ENCODE results near the gene RBBP8.

Gene RBBP8

GRCh38 chr18:22928339-22928738, 4.8 kb upstream of the RBBP8 start:
- no peak for TF ChIP-seq TAF1 (IDR thresholded peaks at IDR 0.05; ENCODE audit: low read depth)

GRCh38 chr18:22930089-22930713, 2.9 kb upstream of the RBBP8 start:
- no peak for TF ChIP-seq REST (IDR thresholded peaks at IDR 0.05; ENCODE audit: low read depth)
- TF ChIP-seq RAD21 (IDR thresholded peaks at IDR 0.05; ENCODE audit: low read depth) = peak; percentile 67

- 0 out of 2 replicates have a peak, but pooled peaks have one; percentile 16 for TF ChIP-seq TCF12 (IDR thresholded peaks at IDR 0.05; ENCODE audit: low read depth)
- TF ChIP-seq TEAD4 (IDR thresholded peaks at IDR 0.05) = no peak
Measured at GRCh38 chr18:22932885-22933205, 283 bp upstream of the RBBP8 start.

GRCh38 chr18:22933966-22934423, 867 bp downstream of the RBBP8 start:
- TF ChIP-seq EP300 (IDR thresholded peaks at IDR 0.05; ENCODE audit: borderline replicate concordance) (no peak), TEAD4 (IDR thresholded peaks at IDR 0.05) (no peak), YY1 (IDR thresholded peaks at IDR 0.05; ENCODE audit: low read depth) (no peak), FOXM1 (IDR thresholded peaks at IDR 0.05; ENCODE audit: borderline replicate concordance, low read depth) (no peak), TAF1 (IDR thresholded peaks at IDR 0.05; ENCODE audit: low read depth) (no peak), TCF12 (IDR thresholded peaks at IDR 0.05; ENCODE audit: low read depth) (no peak), RAD21 (IDR thresholded peaks at IDR 0.05; ENCODE audit: low read depth) (no peak)

- TF ChIP-seq EGR1 (IDR thresholded peaks at IDR 0.05) = no peak
- TF ChIP-seq YY1 (IDR thresholded peaks at IDR 0.05; ENCODE audit: low read depth) = no peak
- no peak for TF ChIP-seq REST (IDR thresholded peaks at IDR 0.05; ENCODE audit: low read depth)
- no peak for TF ChIP-seq USF1 (IDR thresholded peaks at IDR 0.05)
- no peak for TF ChIP-seq TEAD4 (IDR thresholded peaks at IDR 0.05)
- no peak for TF ChIP-seq FOXM1 (IDR thresholded peaks at IDR 0.05; ENCODE audit: borderline replicate concordance, low read depth)
Measured at GRCh38 chr18:22934789-22935188, 1.7 kb downstream of the RBBP8 start.

GRCh38 chr18:22935431-22935830, 2.3 kb downstream of the RBBP8 start:
- TF ChIP-seq EP300 (IDR thresholded peaks at IDR 0.05; ENCODE audit: borderline replicate concordance) (no peak), MAX (IDR thresholded peaks at IDR 0.05) (no peak), TEAD4 (IDR thresholded peaks at IDR 0.05) (no peak), USF1 (IDR thresholded peaks at IDR 0.05) (no peak), TAF1 (IDR thresholded peaks at IDR 0.05; ENCODE audit: low read depth) (no peak), RAD21 (IDR thresholded peaks at IDR 0.05; ENCODE audit: low read depth) (no peak), REST (IDR thresholded peaks at IDR 0.05; ENCODE audit: low read depth) (no peak), TCF12 (IDR thresholded peaks at IDR 0.05; ENCODE audit: low read depth) (no peak), FOXM1 (IDR thresholded peaks at IDR 0.05; ENCODE audit: borderline replicate concordance, low read depth) (no peak), CREB1 (IDR thresholded peaks at IDR 0.05; ENCODE audit: low read depth) (no peak)
